IMR-90 (cell line): ENCODE results near the gene KIFBP. TPM values are rescaled to one million over a fixed set of nuclear protein-coding genes. Genes with fewer than 3 reads are reported as not detected.

Source experiments
- ATAC-seq: fragments of 200-7000 bp; cut with Tn5 transposase; 2 replicates; pipeline ENCODE4 v1.9.1; 2020; ENCODE audit warnings: low read depth, mild to moderate bottlenecking, moderate library complexity
- BruUV-seq: library from RNA; stranded (reverse); fragments of 400-500 nt; replicated peaks from 2 replicates; lab custom pipeline; 2021; lab: Mats Ljungman, UMichigan
- CTCF ChIA-PET: fragments of 300-600 bp; formaldehyde crosslinking; extraction: SDS; loops from one replicate; lab custom pipeline; 2021; ENCODE audit warnings: antibody characterized with exemption; lab: Yijun Ruan, JAX
- POLR2A ChIA-PET: fragments of 300-600 bp; sonication (Branson Sonifier 250); formaldehyde crosslinking; loops from one replicate; lab custom pipeline; 2022; ENCODE audit warnings: antibody characterized with exemption; ENCODE audit not compliant: unreplicated experiment; lab: Charles Lee
- DNase-seq: peaks from one replicate; pipeline ENCODE4 v3.0.0; 2013
- H2AFZ ChIP-seq: replicated peaks from 2 replicates; pipeline ENCODE3; 2013; ENCODE audit warnings: low read length, mild to moderate bottlenecking; ENCODE audit not compliant: poor library complexity
- H2AK5ac ChIP-seq: 2 replicates; pipeline ENCODE4 v1.6.1; 2013; ENCODE audit warnings: low read depth, low read length, inconsistent platforms
- H2AK9ac ChIP-seq: replicated peaks from 2 replicates; pipeline ENCODE3; 2013; ENCODE audit warnings: mild to moderate bottlenecking, low read depth, low read length, moderate library complexity; ENCODE audit not compliant: poor library complexity
- H2BK120ac ChIP-seq: 2 replicates; pipeline ENCODE4 v1.6.1; 2013; ENCODE audit warnings: low read depth, low read length, inconsistent platforms
- H2BK15ac ChIP-seq: 3 replicates; pipeline ENCODE4 v1.6.1; 2013; ENCODE audit warnings: low read depth, low read length, inconsistent platforms
- H2BK20ac ChIP-seq: 2 replicates; pipeline ENCODE4 v1.6.1; 2013; ENCODE audit warnings: low read depth, mild to moderate bottlenecking, inconsistent platforms, low read length, moderate library complexity
- H2BK5ac ChIP-seq: 2 replicates; pipeline ENCODE4 v1.6.1; 2013; ENCODE audit warnings: mild to moderate bottlenecking, low read depth, low read length, inconsistent platforms; ENCODE audit not compliant: poor library complexity, severe bottlenecking
- H3K14ac ChIP-seq: replicated peaks from 2 replicates; pipeline ENCODE4 v1.6.1; 2013; ENCODE audit warnings: low read depth, low read length, inconsistent platforms
- H3K18ac ChIP-seq: 2 replicates; pipeline ENCODE4 v1.6.1; 2013; ENCODE audit warnings: low read depth, low read length, control low read depth
- H3K23ac ChIP-seq: 2 replicates; pipeline ENCODE4 v1.6.1; 2013; ENCODE audit warnings: low read depth, low read length, inconsistent platforms
- H3K27ac ChIP-seq: 2 replicates; pipeline ENCODE4 v1.5.1; 2013; ENCODE audit warnings: mild to moderate bottlenecking, control low read depth, low read length; ENCODE audit not compliant: insufficient read depth
- H3K27me3 ChIP-seq: 2 replicates; pipeline ENCODE4 v1.6.1; 2013; ENCODE audit warnings: low read length; ENCODE audit not compliant: control insufficient read depth, insufficient read depth
- H3K36me3 ChIP-seq: 2 replicates; pipeline ENCODE4 v1.6.1; 2013; ENCODE audit warnings: low read length, mixed read lengths; ENCODE audit not compliant: control insufficient read depth, insufficient read depth
- H3K4ac ChIP-seq: 2 replicates; pipeline ENCODE4 v1.6.1; 2013; ENCODE audit warnings: low read depth, low read length, inconsistent platforms
- H3K4me1 ChIP-seq: 2 replicates; pipeline ENCODE4 v1.6.1; 2013; ENCODE audit warnings: low read length, mixed read lengths; ENCODE audit not compliant: control insufficient read depth, insufficient read depth
- H3K4me2 ChIP-seq: 2 replicates; pipeline ENCODE4 v1.6.1; 2013; ENCODE audit warnings: low read depth, mild to moderate bottlenecking, control low read depth, low read length, moderate library complexity
- H3K4me3 ChIP-seq: 2 replicates; pipeline ENCODE4 v1.5.1; 2013; ENCODE audit warnings: low read depth, mild to moderate bottlenecking, control low read depth, low read length, moderate library complexity; ENCODE audit not compliant: insufficient read depth
- H3K56ac ChIP-seq: 2 replicates; pipeline ENCODE4 v1.6.1; 2013; ENCODE audit warnings: low read length, inconsistent platforms; ENCODE audit not compliant: insufficient read depth; ENCODE audit errors: extremely low read depth
- H3K79me1 ChIP-seq, 2 experiments: 2 replicates each; pipeline ENCODE4 v1.6.1; 2013; ENCODE audit warnings: low read length in 2 of 2, inconsistent platforms in 1 of 2, low read depth in 1 of 2
- H3K9ac ChIP-seq: 2 replicates; pipeline ENCODE4 v1.6.1; 2013; ENCODE audit warnings: low read depth, low read length, control low read depth
- H3K9me1 ChIP-seq: 2 replicates; pipeline ENCODE4 v1.6.1; 2013; ENCODE audit warnings: low read length, inconsistent platforms; ENCODE audit not compliant: insufficient read depth
- H3K9me3 ChIP-seq: 2 replicates; pipeline ENCODE4 v1.6.1; 2013; ENCODE audit warnings: low read length; ENCODE audit not compliant: control insufficient read depth, insufficient read depth
- H4K20me1 ChIP-seq: 2 replicates; pipeline ENCODE4 v1.6.1; 2013; ENCODE audit warnings: low read length, inconsistent platforms; ENCODE audit not compliant: insufficient read depth
- H4K5ac ChIP-seq: 2 replicates; pipeline ENCODE4 v1.6.1; 2013; ENCODE audit warnings: mild to moderate bottlenecking, low read depth, low read length, control low read depth
- H4K8ac ChIP-seq, 2 experiments: 2 replicates each; pipeline ENCODE4 v1.6.1; 2013; ENCODE audit warnings: low read depth in 2 of 2, low read length in 2 of 2, control low read depth in 1 of 2, inconsistent platforms in 1 of 2
- H4K91ac ChIP-seq: 2 replicates; pipeline ENCODE4 v1.6.1; 2013; ENCODE audit warnings: low read depth, low read length, inconsistent platforms; ENCODE audit not compliant: insufficient read depth
- CEBPB ChIP-seq: IDR thresholded peaks from 2 replicates; pipeline ENCODE4 v1.6.1; 2012; ENCODE audit warnings: low read depth, low read length, improper control_type of control experiment
- CHD1 ChIP-seq: IDR thresholded peaks from 2 replicates; pipeline ENCODE4 v1.6.1; 2012; ENCODE audit warnings: low read depth, low read length, improper control_type of control experiment
- WGBS, 2 experiments: methylation state at CpG; one replicate each; pipeline versions ENCODE4 v1.1.5 to v1.1.7; 2013; ENCODE audit warnings: missing lambda C conversion rate in 2 of 2; ENCODE audit not compliant: insufficient read length in 1 of 2; ENCODE audit errors: extremely low coverage in 2 of 2; 5-methylcytosine and 5-hydroxymethylcytosine counted together
- dilution Hi-C: fragments of 300-500 bp; cut with HindIII; formaldehyde crosslinking; loops from one replicate; pipeline ENCODE4 v1.14.3; 2018; ENCODE audit warnings: low sequenced_read_pairs; ENCODE audit not compliant: unreplicated experiment
- in situ Hi-C: fragments of 300-500 bp; cut with MboI; formaldehyde crosslinking; loops from 3 replicates; pipeline ENCODE4 v1.14.3; 2019; ENCODE audit warnings: low sequenced_read_pairs, inconsistent platforms, mixed read lengths
- intact Hi-C: fragments of 100-400 bp; cut with micrococcal nuclease; formaldehyde crosslinking; loops from 2 replicates; pipeline ENCODE4 v1.10.0; 2022
- polyA plus RNA-seq, 3 experiments: library from polyadenylated mRNA; depleted of rRNA; stranded (reverse); fragments of >200 nt; gene quantifications; 2 replicates each; pipeline ENCODE4 v1.2.3, GENCODE V29; 2012; ENCODE audit warnings: low replicate concordance in 1 of 3
- total RNA-seq: library from RNA; depleted of rRNA; stranded (reverse); fragments of >200 nt; gene quantifications from 2 replicates; pipeline ENCODE4 v1.2.3, GENCODE V29; 2012

The KIFBP gene
- total and polyA plus RNA-seq, 2 of the 4 experiments (the other 2 are of a cell fraction), result 30.6 to 51.3 TPM

DNA sequence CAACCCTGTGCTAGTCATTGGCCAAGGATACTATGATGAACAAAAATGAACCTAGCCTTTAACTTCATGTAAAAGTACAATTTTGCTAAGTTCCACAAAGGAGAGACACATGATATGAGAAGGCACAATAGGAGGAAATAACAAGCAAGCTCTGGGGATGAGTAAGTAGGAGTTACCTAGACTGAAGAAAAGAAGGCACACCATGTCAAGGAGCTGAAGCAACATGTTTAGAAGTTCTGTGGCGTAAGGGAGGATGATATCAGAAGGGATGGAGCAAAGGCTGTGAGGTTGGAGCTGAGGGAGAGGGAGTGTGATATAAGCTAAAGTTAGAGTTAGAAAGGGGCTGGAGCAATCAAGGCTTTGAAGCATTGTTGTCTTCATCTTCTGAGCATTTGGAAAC lies 25.6 kb downstream of the KIFBP start:
- ATAC-seq (peak; percentile 29; the same call in 1 of the 2 replicates), DNase-seq (peak; percentile 66)
- Histone ChIP-seq H2AK9ac (no peak overlapping the region), H3K27ac (peak overlapping the region; percentile 16; the same call in 1 of the 2 replicates), H4K8ac (no peak overlapping the region; a peak in 1 of 4 replicates), H2BK20ac (no peak overlapping the region), H3K27me3 (no peaks in the 10 kb centered on the region), H2BK120ac (no peak overlapping the region), H2BK15ac (no peak overlapping the region), H3K18ac (no peak overlapping the region), H4K91ac (no peak overlapping the region), H3K4me3 (no peak overlapping the region), H2AK5ac (no peak overlapping the region), H4K20me1 (no peaks in the 10 kb centered on the region), H3K9me1 (no peaks in the 10 kb centered on the region), H3K56ac (no peak overlapping the region), H3K4ac (no peak overlapping the region), H4K5ac (no peak overlapping the region), H3K9me3 (no peaks in the 10 kb centered on the region), H3K9ac (no peak overlapping the region), H3K23ac (0 out of 2 replicates have a peak overlapping the region, but pooled peaks have one; percentile 8), H3K14ac (no peak overlapping the region), H3K36me3 (peaks cover 30% of the 10 kb centered on the region), H2AFZ (no peak overlapping the region), H3K4me1 (no peaks in the 10 kb centered on the region), H3K79me1 (peaks cover 12 to 21% of the 10 kb centered on the region in 2 experiments; a peak in 3 of 4 replicates), H3K4me2 (no peak overlapping the region), H2BK5ac (peak overlapping the region; percentile 24)
- BruUV-seq, result no TSS peak
- POLR2A ChIA-PET, result no interaction called here
- dilution Hi-C loops, result loop anchor here (25.0 kb wide), 1 partner anchor 98 kb away; the partner anchor contains the start of gene VPS26A
- CTCF ChIA-PET, result interaction anchor here (0.7 kb wide), 1 partner anchor 65 kb away, joined by 4 read pairs; no protein-coding TSS in a partner anchor
- in situ Hi-C loops, result no loop called here
- intact Hi-C loops, result loop anchor here (5.0 kb wide), 1 partner anchor 33 kb away; no protein-coding TSS in a partner anchor
- WGBS, 2 experiments, result 100% methylated on average over 1 of the region's 1 CpG; no CpG with 5 or more reads in 1 of the 2 experiments
- no peak for TF ChIP-seq CHD1
- peak; percentile 40 for TF ChIP-seq CEBPB
